Measurements from ENCODE around the gene MCC.
"Not testable (repeated sequence)": the region's sequence is repeated elsewhere in the genome, so short reads cannot be mapped to it uniquely, and the experiment has no call there.

The MCC gene

GRCh38 chr5:113421693-113422092 is 66.6 kb downstream of the MCC start:
- DNase-seq (ENCODE audit: low spot score): no peak

DNA sequence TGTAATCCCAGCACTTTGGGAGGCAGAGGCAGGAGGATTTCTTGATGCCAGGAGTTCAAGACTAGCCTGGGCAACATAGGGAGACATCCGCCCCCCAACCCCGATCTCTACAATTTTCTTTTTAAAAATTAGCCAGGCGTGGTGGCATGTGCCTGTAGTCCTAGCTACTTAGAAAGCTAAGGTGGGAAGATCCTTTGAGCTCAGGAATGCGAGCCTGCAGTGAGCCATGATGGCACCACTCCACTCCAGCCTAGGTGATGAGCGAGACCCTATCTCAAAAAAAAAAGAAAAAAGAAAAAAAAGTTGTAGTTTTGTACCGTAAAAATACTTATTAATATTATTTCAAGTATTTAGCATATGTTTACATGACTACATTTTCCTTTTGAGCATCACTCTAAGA is 82.7 kb downstream of the MCC start:
- no peak for DNase-seq (ENCODE audit: low spot score)

DNA sequence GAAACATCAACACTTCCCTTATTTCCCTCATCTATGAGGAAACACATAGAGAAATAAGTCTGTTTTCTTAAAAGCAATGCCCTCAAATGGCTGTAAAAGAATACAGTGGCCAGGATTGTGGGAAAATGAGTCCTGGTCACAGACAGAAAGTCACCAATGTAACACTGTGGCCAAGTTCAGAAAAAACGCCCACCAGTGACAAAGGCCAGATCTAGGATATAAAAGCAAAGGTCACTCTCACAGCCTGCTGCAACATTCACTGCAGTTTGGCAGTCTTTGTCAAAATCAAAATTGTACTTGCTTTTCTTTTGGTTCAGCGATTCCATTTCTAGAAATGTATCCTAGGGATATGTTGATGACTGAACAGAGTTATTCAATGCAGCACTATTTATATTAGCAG is 84.0 kb downstream of the MCC start:
- DNase-seq (ENCODE audit: low spot score): no peak

GRCh38 chr5:113397986-113398385 is 90.3 kb downstream of the MCC start:
- not testable (repeated sequence) for DNase-seq (ENCODE audit: low spot score)

DNA sequence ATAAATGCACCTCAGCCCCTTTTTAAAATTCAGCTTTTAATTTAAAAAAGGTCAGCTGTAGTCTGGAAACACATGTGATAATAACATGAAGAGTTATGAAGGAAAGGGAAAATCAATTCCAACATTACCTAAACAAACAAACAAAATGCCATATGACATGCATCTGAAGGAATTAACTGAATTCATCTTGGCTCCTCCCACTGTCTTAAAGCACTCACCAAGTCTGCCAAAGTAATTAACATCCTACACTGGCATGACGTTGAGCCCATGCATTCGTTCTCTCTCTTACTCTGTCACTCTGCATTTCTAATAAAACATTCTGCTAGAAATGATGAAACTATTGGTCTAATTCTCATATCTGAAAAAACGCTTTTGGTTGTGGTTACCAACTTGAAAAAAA is 91.2 kb downstream of the MCC start:
- no peak for DNase-seq (ENCODE audit: low spot score)

- DNase-seq (ENCODE audit: low spot score): no peak
These were observed 93.6 kb downstream of the MCC start for GRCh38 chr5:113394658-113395057.

GRCh38 chr5:113390224-113390623 is 98.0 kb downstream of the MCC start:
- DNase-seq (ENCODE audit: low spot score): no peak

DNA sequence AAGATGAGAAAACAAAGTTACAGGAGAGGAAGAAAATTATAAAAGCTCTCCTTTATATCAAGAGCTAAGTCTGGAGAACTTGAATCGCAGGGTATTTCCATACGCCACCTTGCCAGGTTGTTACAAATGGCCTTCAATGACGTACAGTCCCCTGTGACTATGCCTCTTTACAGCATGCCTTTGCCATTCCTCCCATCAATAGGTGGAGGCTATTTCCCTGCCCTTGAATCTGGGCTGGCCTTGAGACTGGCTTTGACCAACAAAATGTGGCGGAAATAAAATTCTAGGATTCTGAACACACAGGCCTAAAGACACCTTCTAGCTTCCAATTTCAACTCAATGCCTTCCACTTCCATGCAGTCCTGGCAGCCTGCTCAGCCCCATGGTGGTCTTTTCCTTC is 99.1 kb downstream of the MCC start:
- no peak for DNase-seq (ENCODE audit: low spot score)

GRCh38 chr5:113387844-113388243 is 100.4 kb downstream of the MCC start:
- no peak for DNase-seq (ENCODE audit: low spot score)

DNA sequence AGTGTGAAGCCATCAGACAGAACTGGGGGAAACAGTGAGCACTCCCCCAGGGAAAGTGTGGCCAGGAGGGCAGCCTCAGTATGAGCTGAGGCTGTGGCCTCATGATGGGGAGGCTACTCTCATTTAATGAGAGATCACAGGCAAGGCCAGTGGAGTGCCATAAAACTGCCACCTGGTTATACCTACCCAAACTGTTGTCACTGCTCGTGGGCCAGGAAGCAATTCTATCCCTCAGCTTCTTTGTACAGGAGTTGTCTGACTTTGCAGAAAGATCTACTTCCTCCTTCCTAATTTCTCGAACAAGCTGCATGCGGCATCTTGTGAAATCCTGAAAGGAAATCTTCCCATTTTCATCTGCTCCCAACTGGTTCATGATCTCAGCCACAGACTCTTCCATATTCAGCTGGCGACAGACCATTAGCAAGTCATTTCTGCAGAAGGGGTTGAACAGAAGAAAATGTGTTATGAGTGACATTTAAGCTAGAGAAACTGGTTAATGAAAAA is 103.4 kb downstream of the MCC start:
- DNase-seq (ENCODE audit: low spot score): no peak

- no peak for DNase-seq (ENCODE audit: low spot score)
These were observed 105.5 kb downstream of the MCC start for GRCh38 chr5:113382731-113383130.

DNA sequence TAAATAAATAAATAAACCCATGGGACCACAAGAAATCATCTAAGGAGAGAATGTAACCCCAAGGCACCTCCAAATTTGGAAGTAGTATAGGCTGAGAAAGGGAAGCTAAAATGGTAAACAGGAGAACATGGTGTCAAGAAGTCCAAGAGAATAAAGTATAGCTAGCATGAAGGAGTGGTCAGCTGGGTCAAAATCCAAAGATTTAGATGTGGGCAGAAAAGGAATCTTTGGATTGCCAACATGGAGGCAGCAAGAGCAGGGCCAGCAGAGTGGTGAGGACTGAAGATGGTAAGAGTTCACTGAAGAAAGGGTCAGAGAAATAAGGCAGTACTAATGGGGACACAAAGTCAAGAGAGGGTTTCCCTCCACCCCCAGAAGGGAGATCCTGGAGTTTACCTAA is 106.5 kb downstream of the MCC start:
- DNase-seq (ENCODE audit: low spot score): no peak

GRCh38 chr5:113380807-113381326 is 107.4 kb downstream of the MCC start:
- DNase-seq (ENCODE audit: low spot score): no peak

- DNase-seq (ENCODE audit: low spot score): no peak
These were observed 108.1 kb downstream of the MCC start for GRCh38 chr5:113379936-113380806.

DNA sequence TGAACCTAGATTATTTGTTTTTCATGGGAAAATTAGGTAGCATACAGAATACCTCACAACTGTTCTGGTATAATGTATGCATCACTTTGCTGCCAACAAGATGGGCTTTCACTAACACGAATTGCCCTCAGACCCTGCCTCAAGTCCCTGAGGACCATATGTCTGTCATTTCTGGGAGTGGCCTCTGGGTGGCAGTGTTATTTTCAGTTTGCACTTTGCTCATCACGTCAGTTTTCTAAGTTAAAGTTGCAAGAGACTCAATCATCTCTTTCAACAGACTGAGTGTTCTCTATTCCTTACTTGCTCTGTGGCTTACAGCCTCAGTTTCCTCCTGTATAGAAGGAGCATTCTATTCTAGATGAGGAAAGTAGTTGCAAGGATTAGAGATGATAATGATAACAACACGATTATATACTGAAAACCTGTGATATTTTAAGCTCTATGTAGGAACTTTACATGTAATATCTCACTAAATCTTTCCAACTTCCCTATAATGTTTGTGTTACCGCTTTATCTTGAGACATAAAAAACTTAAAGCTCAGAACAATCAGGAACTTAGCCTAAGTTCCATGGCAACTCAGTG is 109.2 kb downstream of the MCC start:
- peak; percentile 80 for DNase-seq (ENCODE audit: low spot score)

DNA sequence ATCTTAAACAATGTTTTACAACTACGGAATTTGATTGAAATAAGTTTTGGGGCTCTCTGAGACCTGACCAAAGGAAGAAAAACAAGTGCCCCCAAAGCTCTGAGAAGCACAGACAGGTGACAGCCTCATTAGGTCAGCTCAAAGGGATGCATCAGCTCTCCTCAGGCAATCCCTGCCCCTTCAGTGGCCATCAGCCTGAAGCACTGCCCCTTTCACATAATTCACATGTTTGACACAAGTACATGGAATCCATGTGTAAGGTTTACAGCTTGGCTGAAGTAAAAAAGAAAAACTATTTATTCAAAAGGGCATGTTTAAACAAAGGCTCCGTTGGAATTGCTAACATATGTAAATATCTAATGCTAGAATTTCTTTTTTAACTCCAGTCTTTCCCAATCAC is 109.7 kb downstream of the MCC start:
- DNase-seq (ENCODE audit: low spot score): no peak

DNA sequence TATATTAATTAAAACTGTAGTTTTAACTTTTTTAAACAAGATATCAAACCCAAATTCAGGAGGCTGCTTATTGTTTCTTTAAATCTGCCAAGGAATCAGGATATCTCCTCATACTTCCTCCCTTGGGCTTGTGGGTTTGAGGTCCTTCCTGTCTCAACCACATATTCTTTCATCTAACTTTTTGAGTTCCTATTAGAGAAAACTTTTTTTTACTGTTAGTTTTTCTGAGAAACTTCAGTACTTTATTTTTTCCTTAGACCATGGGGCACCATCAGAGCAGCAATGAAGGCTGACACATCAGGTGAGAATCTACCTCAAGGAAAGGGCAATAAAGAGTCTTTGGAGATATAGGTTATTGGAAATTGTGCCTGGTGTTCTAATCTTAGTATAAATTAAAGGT is 110.2 kb downstream of the MCC start:
- DNase-seq (ENCODE audit: low spot score): no peak

- DNase-seq (ENCODE audit: low spot score): no peak
These were observed 111.6 kb downstream of the MCC start for GRCh38 chr5:113376640-113377039.

GRCh38 chr5:113375480-113376060 is 112.7 kb downstream of the MCC start:
- no peak for DNase-seq (ENCODE audit: low spot score)

- DNase-seq (ENCODE audit: low spot score): no peak
These were observed 114.8 kb downstream of the MCC start for GRCh38 chr5:113373426-113373825.

DNA sequence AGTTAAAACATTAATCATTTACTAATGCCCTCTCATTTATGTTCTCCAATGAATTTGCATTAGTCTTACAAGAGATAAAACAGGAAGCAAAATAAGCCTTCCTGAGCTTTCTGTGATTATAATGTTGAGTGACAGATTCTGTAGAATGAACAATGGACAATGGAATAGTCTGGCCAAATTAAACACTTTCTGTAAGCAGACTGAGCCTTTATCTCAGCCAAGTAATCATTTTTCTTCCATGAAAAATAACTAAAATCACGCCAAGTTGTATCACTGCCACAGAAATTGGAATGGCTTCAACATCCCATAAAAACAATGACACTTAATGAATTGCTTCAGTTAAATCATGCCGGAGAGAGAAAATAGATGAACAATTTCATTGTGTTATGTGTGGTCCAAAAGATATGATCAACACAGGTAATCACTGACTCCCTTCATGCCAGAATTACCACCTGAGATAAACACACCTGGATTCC is 116.5 kb downstream of the MCC start:
- DNase-seq (ENCODE audit: low spot score): no peak

DNA sequence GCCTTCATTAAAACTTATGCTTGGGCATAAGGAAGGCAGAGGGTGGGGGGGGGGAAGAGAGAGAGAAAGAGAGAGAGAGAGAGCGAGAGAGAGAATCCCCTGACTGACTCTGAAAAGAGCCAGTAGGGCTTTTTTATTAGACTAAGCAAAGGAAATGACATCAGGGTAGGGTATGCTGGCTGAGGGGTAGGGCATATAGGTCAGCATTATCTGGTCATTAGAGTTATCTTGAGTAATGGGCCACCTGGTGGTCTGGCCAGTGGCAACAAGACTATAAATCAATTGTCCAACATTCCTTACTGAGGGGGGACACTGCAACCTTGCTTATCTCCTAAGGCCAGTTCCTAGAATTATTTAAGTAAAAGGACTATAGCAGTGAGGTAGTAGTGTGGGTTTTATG is 120.7 kb downstream of the MCC start:
- DNase-seq (ENCODE audit: low spot score): no peak

- DNase-seq (ENCODE audit: low spot score): no peak
These were observed 123.8 kb downstream of the MCC start for GRCh38 chr5:113364466-113364865.

All from NAMALWA (cell line).